H9 (cell line): ENCODE data around the gene CPA2. TPM values are rescaled to one million over a fixed set of nuclear protein-coding genes. Genes with fewer than 3 reads are reported as not detected.
"Not testable (repeated sequence)": the region's sequence is repeated elsewhere in the genome, so short reads cannot be mapped to it uniquely, and the experiment has no call there.

ENCODE experiments used
- DNase-seq: peaks from one replicate; pipeline ENCODE4 v3.0.0-alpha.2; 2017
- H2AFZ ChIP-seq: one replicate; pipeline ENCODE4 v1.6.1; 2013; ENCODE audit warnings: mild to moderate bottlenecking, low read length, control low read depth, moderate library complexity
- H2AK5ac ChIP-seq: 2 replicates; pipeline ENCODE4 v1.6.1; 2013; ENCODE audit warnings: low read length, control low read depth, mixed read lengths; ENCODE audit not compliant: insufficient read length
- H2BK120ac ChIP-seq: one replicate; pipeline ENCODE4 v1.6.1; 2013; ENCODE audit warnings: low read depth, mild to moderate bottlenecking, low read length, control low read depth, inconsistent platforms; ENCODE audit not compliant: poor library complexity, severe bottlenecking
- H2BK12ac ChIP-seq: 2 replicates; pipeline ENCODE4 v1.6.1; 2013; ENCODE audit warnings: low read length, control low read depth, mixed read lengths, low read depth; ENCODE audit not compliant: insufficient read length
- H2BK15ac ChIP-seq: 2 replicates; pipeline ENCODE4 v1.6.1; 2013; ENCODE audit warnings: low read depth, low read length, control low read depth
- H2BK20ac ChIP-seq: one replicate; pipeline ENCODE4 v1.6.1; 2013; ENCODE audit warnings: low read depth, mild to moderate bottlenecking, low read length, control low read depth, inconsistent platforms; ENCODE audit not compliant: poor library complexity, severe bottlenecking
- H2BK5ac ChIP-seq: 2 replicates; pipeline ENCODE4 v1.6.1; 2013; ENCODE audit warnings: low read length, control low read depth, mixed read lengths; ENCODE audit not compliant: insufficient read length
- H3K14ac ChIP-seq: 2 replicates; pipeline ENCODE4 v1.6.1; 2013; ENCODE audit warnings: low read length, control low read depth; ENCODE audit not compliant: insufficient read depth
- H3K18ac ChIP-seq: 2 replicates; pipeline ENCODE4 v1.6.1; 2013; ENCODE audit warnings: low read depth, mild to moderate bottlenecking, mixed read lengths, low read length, control low read depth; ENCODE audit not compliant: insufficient read length
- H3K23ac ChIP-seq: 2 replicates; pipeline ENCODE4 v1.6.1; 2013; ENCODE audit warnings: low read length, control low read depth, mixed read lengths, low read depth; ENCODE audit not compliant: insufficient read length
- H3K23me2 ChIP-seq: 2 replicates; pipeline ENCODE4 v1.6.1; 2013; ENCODE audit warnings: low read depth, mild to moderate bottlenecking, mixed read lengths, low read length, control low read depth; ENCODE audit not compliant: insufficient read length, poor library complexity, severe bottlenecking
- H3K27ac ChIP-seq: 2 replicates; pipeline ENCODE4 v1.5.1; 2013; ENCODE audit warnings: low read length, control low read depth, mixed read lengths, low read depth; ENCODE audit not compliant: insufficient read length
- H3K27me3 ChIP-seq: 2 replicates; pipeline ENCODE4 v1.6.1; 2013; ENCODE audit warnings: low read length, control low read depth, inconsistent platforms; ENCODE audit not compliant: insufficient read depth
- H3K4ac ChIP-seq: 2 replicates; pipeline ENCODE4 v1.6.1; 2013; ENCODE audit warnings: low read depth, mild to moderate bottlenecking, control low read depth, inconsistent platforms, low read length, moderate library complexity
- H3K4me1 ChIP-seq: 2 replicates; pipeline ENCODE4 v1.6.1; 2013; ENCODE audit warnings: low read length, control low read depth, inconsistent platforms; ENCODE audit not compliant: insufficient read depth
- H3K4me2 ChIP-seq: 2 replicates; pipeline ENCODE4 v1.6.1; 2013; ENCODE audit warnings: low read length, control low read depth, mixed read lengths; ENCODE audit not compliant: insufficient read length, insufficient read depth
- H3K56ac ChIP-seq: 2 replicates; pipeline ENCODE4 v1.6.1; 2013; ENCODE audit warnings: low read depth, mild to moderate bottlenecking, mixed read lengths, low read length, control low read depth; ENCODE audit not compliant: insufficient read length
- H3K79me1 ChIP-seq: 2 replicates; pipeline ENCODE4 v1.6.1; 2013; ENCODE audit warnings: low read depth, mild to moderate bottlenecking, moderate library complexity, low read length, control low read depth, inconsistent platforms; ENCODE audit not compliant: insufficient read depth, poor library complexity, severe bottlenecking
- H3K79me2 ChIP-seq: 2 replicates; pipeline ENCODE4 v1.6.1; 2013; ENCODE audit warnings: low read length, control low read depth, inconsistent platforms; ENCODE audit not compliant: insufficient read depth
- H3K9ac ChIP-seq: 2 replicates; pipeline ENCODE4 v1.6.1; 2013; ENCODE audit warnings: low read length, control low read depth, mixed read lengths; ENCODE audit not compliant: insufficient read length; ENCODE audit errors: extremely low read depth
- H3K9me3 ChIP-seq: one replicate; pipeline ENCODE4 v1.6.1; 2013; ENCODE audit warnings: low read depth, low read length, inconsistent platforms; ENCODE audit not compliant: control insufficient read depth
- H3T11ph ChIP-seq: one replicate; pipeline ENCODE4 v1.6.1; 2013; ENCODE audit warnings: mild to moderate bottlenecking, low read length, control low read depth, inconsistent platforms
- H4K20me1 ChIP-seq: one replicate; pipeline ENCODE4 v1.6.1; 2013; ENCODE audit not compliant: control insufficient read depth, insufficient read length, insufficient read depth
- H4K5ac ChIP-seq: 2 replicates; pipeline ENCODE4 v1.6.1; 2013; ENCODE audit warnings: low read depth, mild to moderate bottlenecking, mixed read lengths, low read length, control low read depth; ENCODE audit not compliant: insufficient read length
- H4K8ac ChIP-seq: replicated peaks from 2 replicates; pipeline ENCODE4 v1.6.1; 2013; ENCODE audit warnings: low read length, control low read depth, mixed read lengths, low read depth; ENCODE audit not compliant: insufficient read length
- H4K91ac ChIP-seq: 2 replicates; pipeline ENCODE4 v1.6.1; 2013; ENCODE audit warnings: low read depth, mild to moderate bottlenecking, moderate library complexity, mixed read lengths, low read length, control low read depth; ENCODE audit not compliant: insufficient read length
- H3K27ac Mint-ChIP-seq, 3 experiments: 2 replicates in 2 of 3; 3 replicates in 1 of 3; pipeline ENCODE4 v1.8.0; 2020 to 2021; ENCODE audit warnings: mixed read lengths in 3 of 3, mild to moderate bottlenecking in 1 of 3, moderate library complexity in 1 of 3
- H3K27me3 Mint-ChIP-seq: 2 replicates; pipeline ENCODE4 v1.8.0; 2021; ENCODE audit warnings: low read depth, mild to moderate bottlenecking, moderate library complexity, mixed read lengths
- H3K36me3 Mint-ChIP-seq, 3 experiments: 2 replicates in 2 of 3; 3 replicates in 1 of 3; pipeline ENCODE4 v1.8.0; 2020 to 2021; ENCODE audit warnings: low read depth in 3 of 3, mixed read lengths in 3 of 3; ENCODE audit not compliant: insufficient read depth in 1 of 3
- H3K4me1 Mint-ChIP-seq, 2 experiments: 2 replicates each; pipeline ENCODE4 v1.8.0; 2020; ENCODE audit warnings: mixed read lengths in 2 of 2
- H3K4me3 Mint-ChIP-seq, 2 experiments: 2 replicates in 1 of 2; 3 replicates in 1 of 2; pipeline ENCODE4 v1.8.0; 2020 to 2021; ENCODE audit warnings: mild to moderate bottlenecking in 2 of 2, mixed read lengths in 2 of 2, moderate library complexity in 1 of 2
- H3K9me3 Mint-ChIP-seq, 2 experiments: 2 replicates in 1 of 2; 3 replicates in 1 of 2; pipeline ENCODE4 v1.8.0; 2020; ENCODE audit warnings: mild to moderate bottlenecking in 2 of 2, mixed read lengths in 2 of 2, moderate library complexity in 1 of 2
- WGBS: extraction: QIAGEN DNeasy Blood & Tissue Kit; methylation state at CpG from one replicate; pipeline ENCODE4 v1.1.7; 2013; ENCODE audit warnings: missing lambda C conversion rate, low lambda C conversion rate, mixed read lengths; ENCODE audit not compliant: insufficient read length; ENCODE audit errors: extremely low coverage; 5-methylcytosine and 5-hydroxymethylcytosine counted together
- total RNA-seq: library from RNA; stranded (reverse); gene quantifications from 2 replicates; pipeline ENCODE4 v1.2.1, GENCODE V29; 2021
- TF ChIP-seq, protein P1 (sequence below): fragments of 200-600 bp; sonication (generic); conservative IDR thresholded peaks from 3 replicates; pipeline ENCODE4 v1.8.0; 2021; ENCODE audit warnings: antibody characterized with exemption, mild to moderate bottlenecking

Gene CPA2
- total RNA-seq, 1 experiment from 2014 or later, result not detected

DNA sequence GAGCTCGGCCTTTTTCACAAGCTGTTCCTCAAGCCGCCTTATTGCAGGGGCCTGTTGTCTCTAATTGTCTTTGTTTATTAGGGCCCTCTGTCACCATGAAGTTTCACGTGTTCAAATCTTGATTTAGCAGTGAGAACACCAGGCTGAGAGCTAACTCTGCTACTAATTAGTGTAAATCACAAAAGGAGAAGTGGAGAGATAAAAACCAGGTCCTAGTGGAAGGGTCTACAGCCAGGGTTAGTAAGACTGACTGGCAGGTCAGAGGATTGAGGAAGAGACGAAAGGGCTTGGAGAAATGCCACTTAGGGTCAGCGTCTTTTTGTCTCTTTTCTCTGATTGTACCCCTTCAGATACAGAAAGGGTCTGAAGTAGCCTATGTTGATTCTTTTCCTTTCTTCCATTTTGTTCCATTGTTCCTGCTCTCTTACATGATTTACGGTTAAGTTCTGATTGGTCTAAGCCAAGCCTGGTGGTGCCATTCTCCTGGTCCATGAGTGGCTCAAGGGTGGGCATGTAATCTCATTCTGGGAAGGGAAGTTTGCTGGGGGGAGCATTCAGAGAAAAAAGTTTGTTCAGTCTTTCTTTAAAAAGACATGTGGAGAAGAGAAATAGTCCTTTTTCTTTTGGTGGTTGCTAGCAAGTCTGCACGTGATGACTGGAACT lies 37.7 kb upstream of the CPA2 start:
- Histone ChIP-seq H3K9ac (no peak overlapping the region), H2BK12ac (no peak overlapping the region), H4K8ac (no peak overlapping the region), H3K14ac (no peak overlapping the region), H3K56ac (no peak overlapping the region), H3K9me3 (no peaks in the 10 kb centered on the region), H3K4me1 (no peaks in the 10 kb centered on the region), H4K5ac (no peak overlapping the region), H3K23ac (no peak overlapping the region), H3K79me1 (no peaks in the 10 kb centered on the region), H3K18ac (no peak overlapping the region), H2BK5ac (no peak overlapping the region), H3T11ph (no peak overlapping the region), H2BK20ac (no peak overlapping the region), H3K79me2 (no peaks in the 10 kb centered on the region), H3K4me2 (no peak overlapping the region), H4K91ac (no peak overlapping the region), H2BK120ac (no peak overlapping the region), H4K20me1 (no peaks in the 10 kb centered on the region), H3K23me2 (no peaks in the 10 kb centered on the region), H3K4ac (no peak overlapping the region), H2AK5ac (no peak overlapping the region), H3K27me3 (no peaks in the 10 kb centered on the region), H3K27ac (no peak overlapping the region), H2BK15ac (no peak overlapping the region), H2AFZ (peak overlapping the region; percentile 77)
- H3K27me3 Mint-ChIP-seq, result peaks cover 7% of the 10 kb centered on the region
- no peak for DNase-seq
- H3K27ac Mint-ChIP-seq, result no peak overlapping the region
- TF ChIP-seq, protein P1, sequence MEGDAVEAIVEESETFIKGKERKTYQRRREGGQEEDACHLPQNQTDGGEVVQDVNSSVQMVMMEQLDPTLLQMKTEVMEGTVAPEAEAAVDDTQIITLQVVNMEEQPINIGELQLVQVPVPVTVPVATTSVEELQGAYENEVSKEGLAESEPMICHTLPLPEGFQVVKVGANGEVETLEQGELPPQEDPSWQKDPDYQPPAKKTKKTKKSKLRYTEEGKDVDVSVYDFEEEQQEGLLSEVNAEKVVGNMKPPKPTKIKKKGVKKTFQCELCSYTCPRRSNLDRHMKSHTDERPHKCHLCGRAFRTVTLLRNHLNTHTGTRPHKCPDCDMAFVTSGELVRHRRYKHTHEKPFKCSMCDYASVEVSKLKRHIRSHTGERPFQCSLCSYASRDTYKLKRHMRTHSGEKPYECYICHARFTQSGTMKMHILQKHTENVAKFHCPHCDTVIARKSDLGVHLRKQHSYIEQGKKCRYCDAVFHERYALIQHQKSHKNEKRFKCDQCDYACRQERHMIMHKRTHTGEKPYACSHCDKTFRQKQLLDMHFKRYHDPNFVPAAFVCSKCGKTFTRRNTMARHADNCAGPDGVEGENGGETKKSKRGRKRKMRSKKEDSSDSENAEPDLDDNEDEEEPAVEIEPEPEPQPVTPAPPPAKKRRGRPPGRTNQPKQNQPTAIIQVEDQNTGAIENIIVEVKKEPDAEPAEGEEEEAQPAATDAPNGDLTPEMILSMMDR, result no peak
- WGBS, result no CpG with 5 or more reads among the region's 7 CpGs
- peaks cover 0 to 15% (median 2%) of the 10 kb centered on the region in 3 experiments; a peak in 4 of 7 replicates for H3K36me3 Mint-ChIP-seq
- H3K9me3 Mint-ChIP-seq, result peaks cover 3% of the 10 kb centered on the region in 2 experiments; a peak in 4 of 5 replicates
- no peak overlapping the region for H3K4me3 Mint-ChIP-seq
- peaks cover 18 to 21% of the 10 kb centered on the region in 2 experiments for H3K4me1 Mint-ChIP-seq

DNA sequence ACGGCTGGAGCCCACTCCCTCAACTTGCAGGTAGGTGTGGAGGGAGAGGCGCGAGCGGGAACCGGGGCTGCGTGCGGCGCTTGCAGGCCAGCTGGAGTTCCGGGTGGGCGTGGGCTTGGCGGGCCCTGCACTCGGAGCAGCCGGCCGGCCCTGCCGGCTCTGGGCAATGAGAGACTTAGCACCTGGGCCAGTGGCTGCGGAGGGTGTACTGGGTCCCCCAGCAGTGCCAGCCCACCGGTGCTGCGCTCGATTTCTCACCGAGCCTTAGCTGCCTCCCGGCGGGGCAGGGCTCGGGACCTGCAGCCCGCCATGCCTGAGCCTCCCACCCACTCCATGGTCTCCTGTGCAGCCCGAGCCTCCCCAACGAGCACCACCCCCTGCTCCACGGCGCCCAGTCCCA lies 36.7 kb upstream of the CPA2 start:
- not testable (repeated sequence) for DNase-seq, H3K9me3 Mint-ChIP-seq, H2BK15ac ChIP-seq, H2AFZ ChIP-seq, H3K79me2 ChIP-seq, H3K4me3 Mint-ChIP-seq, H2BK5ac ChIP-seq, H3K4me1 ChIP-seq, H3T11ph ChIP-seq, H3K27me3 ChIP-seq, H2BK120ac ChIP-seq, H4K8ac ChIP-seq, H2BK20ac ChIP-seq, H4K5ac ChIP-seq, H3K27me3 Mint-ChIP-seq, H3K56ac ChIP-seq, H3K9ac ChIP-seq, H2AK5ac ChIP-seq, H4K91ac ChIP-seq, H3K4ac ChIP-seq, H3K23ac ChIP-seq, H3K27ac ChIP-seq, H4K20me1 ChIP-seq, H3K79me1 ChIP-seq, H3K9me3 ChIP-seq, H3K14ac ChIP-seq, H3K23me2 ChIP-seq, H3K27ac Mint-ChIP-seq, H3K18ac ChIP-seq, H3K4me2 ChIP-seq, H2BK12ac ChIP-seq
- Mint-ChIP-seq H3K36me3 (peaks cover 0 to 13% (median 2%) of the 10 kb centered on the region in 3 experiments; a peak in 4 of 7 replicates), H3K4me1 (peaks cover 18 to 21% of the 10 kb centered on the region in 2 experiments)
- no CpG with 5 or more reads among the region's 28 CpGs for WGBS
